ENCODE results near the gene PRXL2A. TPM values are rescaled to one million over a fixed set of nuclear protein-coding genes. Genes with fewer than 3 reads are reported as not detected.
A peak's percentile ranks its signal among the peaks of the same experiment; 100 is the strongest.
"Not testable (repeated sequence)": the region's sequence is repeated elsewhere in the genome, so short reads cannot be mapped to it uniquely, and the experiment has no call there.

Gene PRXL2A, protein sequence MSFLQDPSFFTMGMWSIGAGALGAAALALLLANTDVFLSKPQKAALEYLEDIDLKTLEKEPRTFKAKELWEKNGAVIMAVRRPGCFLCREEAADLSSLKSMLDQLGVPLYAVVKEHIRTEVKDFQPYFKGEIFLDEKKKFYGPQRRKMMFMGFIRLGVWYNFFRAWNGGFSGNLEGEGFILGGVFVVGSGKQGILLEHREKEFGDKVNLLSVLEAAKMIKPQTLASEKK
- 10 to 100 TPM; 15.4 to 26.6 (median 25.5) TPM for total RNA-seq

DNA sequence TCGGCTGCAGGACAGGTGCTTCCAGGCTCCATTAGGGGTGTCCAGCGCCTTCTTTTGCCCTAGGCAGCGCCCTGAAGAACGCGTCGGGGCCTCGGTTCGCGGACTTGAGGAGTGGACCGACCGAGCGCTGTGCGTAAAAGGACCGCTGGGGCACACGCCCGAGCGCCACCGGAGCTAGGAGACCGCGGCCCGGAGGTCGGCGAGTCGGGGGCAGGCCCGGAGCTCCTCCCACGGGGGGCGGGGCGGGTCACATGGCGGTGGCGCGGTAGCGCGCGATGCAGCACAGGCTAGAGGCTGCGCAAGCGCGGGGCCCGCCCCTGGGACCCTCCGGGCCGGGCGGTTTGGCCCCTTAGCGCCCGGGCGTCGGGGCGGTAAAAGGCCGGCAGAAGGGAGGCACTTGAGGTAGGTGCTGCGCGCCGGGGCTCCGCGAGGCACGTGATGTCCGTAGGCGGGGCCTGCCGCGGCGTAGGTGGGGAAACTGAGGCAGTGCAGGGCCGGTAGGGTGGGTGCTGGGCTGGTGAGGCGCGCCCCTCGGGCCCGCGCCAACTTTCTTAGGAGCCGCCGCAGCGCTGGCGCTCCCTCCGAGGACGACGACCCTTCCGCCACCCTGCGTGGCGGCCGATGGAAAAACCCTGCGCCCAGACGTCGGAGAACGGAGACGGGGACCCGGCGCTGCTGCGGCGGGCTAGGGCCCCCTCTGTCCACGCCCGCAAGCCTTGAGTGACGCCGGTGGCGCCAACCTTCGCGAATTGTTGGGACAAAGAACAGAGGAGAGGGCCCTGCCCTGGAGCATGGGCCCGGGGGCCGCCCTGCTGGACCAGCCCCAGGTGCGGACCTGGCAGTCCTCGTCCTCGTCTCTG is at the start of gene PRXL2A:
TSS of gene PRXL2A (plus strand) at position 310 of the 860 bp plus-strand sequence. CDS start 11,917 bp downstream, outside the sequence.
- H3K4me3 ChIP-seq: peak within 1 kb of the TSS; percentile 70 to 79 (median 73)
- TF ChIP-seq, protein P1, sequence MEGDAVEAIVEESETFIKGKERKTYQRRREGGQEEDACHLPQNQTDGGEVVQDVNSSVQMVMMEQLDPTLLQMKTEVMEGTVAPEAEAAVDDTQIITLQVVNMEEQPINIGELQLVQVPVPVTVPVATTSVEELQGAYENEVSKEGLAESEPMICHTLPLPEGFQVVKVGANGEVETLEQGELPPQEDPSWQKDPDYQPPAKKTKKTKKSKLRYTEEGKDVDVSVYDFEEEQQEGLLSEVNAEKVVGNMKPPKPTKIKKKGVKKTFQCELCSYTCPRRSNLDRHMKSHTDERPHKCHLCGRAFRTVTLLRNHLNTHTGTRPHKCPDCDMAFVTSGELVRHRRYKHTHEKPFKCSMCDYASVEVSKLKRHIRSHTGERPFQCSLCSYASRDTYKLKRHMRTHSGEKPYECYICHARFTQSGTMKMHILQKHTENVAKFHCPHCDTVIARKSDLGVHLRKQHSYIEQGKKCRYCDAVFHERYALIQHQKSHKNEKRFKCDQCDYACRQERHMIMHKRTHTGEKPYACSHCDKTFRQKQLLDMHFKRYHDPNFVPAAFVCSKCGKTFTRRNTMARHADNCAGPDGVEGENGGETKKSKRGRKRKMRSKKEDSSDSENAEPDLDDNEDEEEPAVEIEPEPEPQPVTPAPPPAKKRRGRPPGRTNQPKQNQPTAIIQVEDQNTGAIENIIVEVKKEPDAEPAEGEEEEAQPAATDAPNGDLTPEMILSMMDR (IDR thresholded peaks at IDR 0.05): no peak
- TF ChIP-seq POLR2A (IDR thresholded peaks at IDR 0.05; ENCODE audit: low read depth) (peak; percentile 17), POLR2AphosphoS5 (IDR thresholded peaks at IDR 0.05) (peak; percentile 49 to 69), EP300 (IDR thresholded peaks at IDR 0.05) (no peak)
- intact Hi-C loops (cut with DNase I): no loop called here
- no peaks in the 10 kb centered on the region for H3K36me3 ChIP-seq
- peaks cover 0 to 18% (median 0%) of the 10 kb centered on the region in 4 donors for H3K27me3 ChIP-seq
- 2% methylated on average over 45 of the region's 96 CpGs for WGBS
- peak within 1 kb of the TSS; percentile 72 to 80 (median 76) for H3K27ac ChIP-seq (replicated peaks in 1 of 4)
- H3K4me1 ChIP-seq: peaks cover 43 to 57% (median 54%) of the 10 kb centered on the region in 4 donors
- H3K9me3 ChIP-seq: no peaks in the 10 kb centered on the region
- no peak for DNase-seq (ENCODE audit: extremely low spot score)

- H3K36me3 ChIP-seq; H3K9me3 ChIP-seq; DNase-seq (ENCODE audit: extremely low spot score); intact Hi-C loops (cut with DNase I); H3K27ac ChIP-seq (replicated peaks in 1 of 4); H3K4me3 ChIP-seq: not testable (repeated sequence)
- Histone ChIP-seq H3K4me1 (peaks cover 12 to 18% (median 15%) of the 10 kb centered on the region in 4 donors), H3K27me3 (peaks cover 0 to 39% (median 22%) of the 10 kb centered on the region in 4 donors)
- WGBS: 56% methylated on average over 1 of the region's 2 CpGs
Observed at GRCh38 chr10:80358925-80359324, 49.4 kb upstream of the PRXL2A start.

DNA sequence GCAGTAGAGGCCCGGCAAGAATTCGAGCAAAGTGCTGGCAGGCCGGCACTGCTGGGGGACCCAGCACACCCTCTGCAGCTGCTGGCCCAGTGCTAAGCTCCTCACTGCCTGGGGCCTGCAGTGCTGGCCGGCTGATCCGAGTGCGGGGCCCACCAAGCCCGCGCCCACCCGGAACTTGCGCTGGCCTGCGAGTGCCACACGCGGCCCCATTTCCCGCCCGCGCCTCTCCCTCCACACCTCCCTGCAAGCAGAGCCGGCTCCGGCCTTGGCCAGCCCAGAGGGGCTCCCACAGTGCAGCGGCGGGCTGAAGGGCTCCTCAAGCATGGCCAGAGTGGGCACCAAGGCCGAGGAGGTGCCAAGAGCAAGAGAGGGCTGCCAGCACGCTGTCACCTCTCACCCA is 48.7 kb upstream of the PRXL2A start:
- WGBS: 97% methylated on average over 17 of the region's 22 CpGs
- TF ChIP-seq POLR2A (IDR thresholded peaks at IDR 0.05; ENCODE audit: low read depth): no peak
- TF ChIP-seq POLR2AphosphoS5 (IDR thresholded peaks at IDR 0.05): no peak
- no peak for TF ChIP-seq EP300 (IDR thresholded peaks at IDR 0.05)
- TF ChIP-seq, protein P1 (IDR thresholded peaks at IDR 0.05): no peak
- Histone ChIP-seq H3K36me3 (no peaks in the 10 kb centered on the region), H3K4me1 (peaks cover 12 to 18% (median 15%) of the 10 kb centered on the region in 4 donors), H3K27ac (replicated peaks in 1 of 4) (no peak overlapping the region), H3K27me3 (peaks cover 0 to 34% (median 22%) of the 10 kb centered on the region in 4 donors), H3K9me3 (no peaks in the 10 kb centered on the region), H3K4me3 (no peak overlapping the region)
- DNase-seq (ENCODE audit: extremely low spot score): no peak
- intact Hi-C loops (cut with DNase I): no loop called here

- TF ChIP-seq POLR2A (IDR thresholded peaks at IDR 0.05; ENCODE audit: low read depth) (no peak), POLR2AphosphoS5 (IDR thresholded peaks at IDR 0.05) (no peak), EP300 (IDR thresholded peaks at IDR 0.05) (no peak)
- TF ChIP-seq, protein P1 (IDR thresholded peaks at IDR 0.05): no peak
- Histone ChIP-seq H3K4me1 (no peaks in the 10 kb centered on the region), H3K27ac (replicated peaks in 1 of 4) (no peak overlapping the region), H3K27me3 (no peaks in the 10 kb centered on the region), H3K4me3 (no peak overlapping the region), H3K36me3 (no peaks in the 10 kb centered on the region), H3K9me3 (peaks cover 0 to 26% (median 18%) of the 10 kb centered on the region in 4 donors)
- intact Hi-C loops (cut with DNase I): no loop called here
- no peak for DNase-seq (ENCODE audit: extremely low spot score)
- WGBS: 0% methylated on average over 1 of the region's 1 CpG
Observed at GRCh38 chr10:80365510-80365909, 42.8 kb upstream of the PRXL2A start.

GRCh38 chr10:80371467-80371866 is 36.9 kb upstream of the PRXL2A start:
- 86% methylated on average over 5 of the region's 6 CpGs for WGBS

More at GRCh38 chr10:80371467-80371866, 36.9 kb upstream of the PRXL2A start:
- Histone ChIP-seq H3K4me3 (no peak overlapping the region), H3K27me3 (no peaks in the 10 kb centered on the region), H3K27ac (replicated peaks in 1 of 4) (no peak overlapping the region), H3K4me1 (no peaks in the 10 kb centered on the region), H3K36me3 (no peaks in the 10 kb centered on the region), H3K9me3 (peaks cover 0 to 22% (median 14%) of the 10 kb centered on the region in 4 donors)
- DNase-seq (ENCODE audit: extremely low spot score): peak; percentile 88
- intact Hi-C loops (cut with DNase I): no loop called here
- TF ChIP-seq POLR2A (IDR thresholded peaks at IDR 0.05; ENCODE audit: low read depth): no peak
- no peak for TF ChIP-seq POLR2AphosphoS5 (IDR thresholded peaks at IDR 0.05)
- TF ChIP-seq EP300 (IDR thresholded peaks at IDR 0.05): no peak
- TF ChIP-seq, protein P1 (IDR thresholded peaks at IDR 0.05): no peak
